OCI-LY1 (cell line): ENCODE measurements around the gene DPP6.

Source experiments
- H2AFZ ChIP-seq: fragments of 200-600 bp; sonication (generic), shearing (Covaris generic); 2 replicates; pipeline ENCODE4 v1.6.0; 2014; ENCODE audit warnings: antibody characterized with exemption, mild to moderate bottlenecking, low read length
- H3F3A ChIP-seq: fragments of 200-600 bp; sonication (generic), shearing (Covaris generic); 2 replicates; pipeline ENCODE4 v1.6.0; 2014; ENCODE audit warnings: mild to moderate bottlenecking, antibody characterized with exemption, low read length, moderate library complexity; ENCODE audit not compliant: insufficient read depth
- H3K27ac ChIP-seq: fragments of 200-600 bp; sonication (generic); 2 replicates; pipeline ENCODE4 v1.5.1; 2014; ENCODE audit warnings: low read length, mixed run types, mild to moderate bottlenecking, low read depth; ENCODE audit not compliant: poor library complexity, severe bottlenecking
- H3K27me3 ChIP-seq: fragments of 200-600 bp; sonication (generic); 2 replicates; pipeline ENCODE4 v1.6.0; 2014; ENCODE audit warnings: antibody characterized with exemption, mild to moderate bottlenecking, low read length, moderate library complexity; ENCODE audit not compliant: insufficient read depth
- H3K36me3 ChIP-seq: fragments of 200-600 bp; sonication (generic); 2 replicates; pipeline ENCODE4 v1.6.1; 2014; ENCODE audit warnings: mild to moderate bottlenecking, antibody characterized with exemption, low read length, moderate library complexity, mixed read lengths; ENCODE audit not compliant: insufficient read depth
- H3K4me1 ChIP-seq: fragments of 200-600 bp; sonication (generic); 2 replicates; pipeline ENCODE4 v1.5.1; 2014; ENCODE audit warnings: mild to moderate bottlenecking, low read length, moderate library complexity; ENCODE audit not compliant: insufficient read depth, severe bottlenecking
- H3K4me2 ChIP-seq: fragments of 200-600 bp; sonication (generic), shearing (Covaris generic); 2 replicates; pipeline ENCODE4 v1.6.1; 2014; ENCODE audit warnings: low read length
- H3K4me3 ChIP-seq: fragments of 200-600 bp; sonication (generic); 2 replicates; pipeline ENCODE4 v1.5.1; 2014; ENCODE audit warnings: low read length, low read depth, mild to moderate bottlenecking, mixed read lengths; ENCODE audit not compliant: poor library complexity, severe bottlenecking
- H3K79me2 ChIP-seq: fragments of 200-600 bp; shearing (Covaris generic); 2 replicates; pipeline ENCODE4 v1.6.1; 2016; ENCODE audit warnings: mixed run types, low read length, mixed read lengths; ENCODE audit not compliant: insufficient read depth
- H3K9ac ChIP-seq: fragments of 200-600 bp; sonication (generic), shearing (Covaris generic); 2 replicates; pipeline ENCODE4 v1.6.1; 2014; ENCODE audit warnings: mild to moderate bottlenecking, low read length, mixed read lengths
- H3K9me2 ChIP-seq: fragments of 200-600 bp; sonication (generic), shearing (Covaris generic); 2 replicates; pipeline ENCODE4 v1.6.1; 2014; ENCODE audit warnings: low read depth, mild to moderate bottlenecking, low read length, mixed read lengths
- H3K9me3 ChIP-seq: fragments of 200-600 bp; shearing (Covaris generic); 2 replicates; pipeline ENCODE4 v1.6.1; 2014; ENCODE audit warnings: low read length, mixed read lengths
- H4K20me1 ChIP-seq: fragments of 200-600 bp; sonication (generic), shearing (Covaris generic); 2 replicates; pipeline ENCODE4 v1.6.0; 2016; ENCODE audit warnings: mild to moderate bottlenecking, low read length; ENCODE audit not compliant: insufficient read depth
- EZH2 ChIP-seq: fragments of 200-600 bp; sonication (generic), shearing (Covaris generic); IDR thresholded peaks from 2 replicates; pipeline ENCODE4 v1.8.0; 2017; ENCODE audit warnings: borderline replicate concordance, mixed run types, mild to moderate bottlenecking, antibody characterized with exemption, low read length, moderate library complexity, mixed read lengths
- TF ChIP-seq, protein P1 (sequence below): fragments of 200-600 bp; sonication (generic), shearing (Covaris generic); IDR thresholded peaks from 2 replicates; pipeline ENCODE4 v1.5.1; 2017; ENCODE audit warnings: mild to moderate bottlenecking, antibody characterized with exemption, low read length, moderate library complexity, mixed read lengths

The DPP6 gene

DNA sequence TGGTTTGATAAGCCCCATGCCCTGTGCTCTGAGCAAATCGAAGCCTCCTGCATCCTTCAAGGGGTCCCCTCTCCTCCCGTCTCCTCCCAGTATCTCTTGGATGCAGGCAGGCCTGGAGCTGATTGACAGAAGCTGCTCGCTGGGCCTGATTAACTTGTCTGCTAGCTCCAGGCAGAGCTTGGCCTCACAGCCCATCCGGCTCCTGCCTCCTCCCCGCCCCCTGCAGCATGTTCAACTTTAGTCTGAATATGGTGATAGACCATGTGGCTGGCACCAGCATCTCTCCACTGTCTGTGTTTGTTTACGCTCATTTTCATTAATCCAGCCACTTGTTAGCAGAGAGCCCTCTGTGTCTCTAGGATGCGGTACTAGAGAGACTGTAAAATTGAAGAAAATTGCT lies 432.2 kb downstream of the DPP6 start:
- Histone ChIP-seq H3K9me2 (no peaks in the 10 kb centered on the region), H3K27ac (no peak overlapping the region), H3K4me3 (no peak overlapping the region), H3F3A (no peaks in the 10 kb centered on the region), H3K27me3 (no peaks in the 10 kb centered on the region), H3K36me3 (no peaks in the 10 kb centered on the region), H3K4me1 (no peaks in the 10 kb centered on the region), H3K4me2 (no peak overlapping the region), H2AFZ (no peak overlapping the region), H4K20me1 (no peaks in the 10 kb centered on the region), H3K9ac (no peak overlapping the region), H3K9me3 (no peaks in the 10 kb centered on the region), H3K79me2 (no peaks in the 10 kb centered on the region)
- TF ChIP-seq EZH2 = no peak
- TF ChIP-seq, protein P1, sequence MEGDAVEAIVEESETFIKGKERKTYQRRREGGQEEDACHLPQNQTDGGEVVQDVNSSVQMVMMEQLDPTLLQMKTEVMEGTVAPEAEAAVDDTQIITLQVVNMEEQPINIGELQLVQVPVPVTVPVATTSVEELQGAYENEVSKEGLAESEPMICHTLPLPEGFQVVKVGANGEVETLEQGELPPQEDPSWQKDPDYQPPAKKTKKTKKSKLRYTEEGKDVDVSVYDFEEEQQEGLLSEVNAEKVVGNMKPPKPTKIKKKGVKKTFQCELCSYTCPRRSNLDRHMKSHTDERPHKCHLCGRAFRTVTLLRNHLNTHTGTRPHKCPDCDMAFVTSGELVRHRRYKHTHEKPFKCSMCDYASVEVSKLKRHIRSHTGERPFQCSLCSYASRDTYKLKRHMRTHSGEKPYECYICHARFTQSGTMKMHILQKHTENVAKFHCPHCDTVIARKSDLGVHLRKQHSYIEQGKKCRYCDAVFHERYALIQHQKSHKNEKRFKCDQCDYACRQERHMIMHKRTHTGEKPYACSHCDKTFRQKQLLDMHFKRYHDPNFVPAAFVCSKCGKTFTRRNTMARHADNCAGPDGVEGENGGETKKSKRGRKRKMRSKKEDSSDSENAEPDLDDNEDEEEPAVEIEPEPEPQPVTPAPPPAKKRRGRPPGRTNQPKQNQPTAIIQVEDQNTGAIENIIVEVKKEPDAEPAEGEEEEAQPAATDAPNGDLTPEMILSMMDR = no peak

DNA sequence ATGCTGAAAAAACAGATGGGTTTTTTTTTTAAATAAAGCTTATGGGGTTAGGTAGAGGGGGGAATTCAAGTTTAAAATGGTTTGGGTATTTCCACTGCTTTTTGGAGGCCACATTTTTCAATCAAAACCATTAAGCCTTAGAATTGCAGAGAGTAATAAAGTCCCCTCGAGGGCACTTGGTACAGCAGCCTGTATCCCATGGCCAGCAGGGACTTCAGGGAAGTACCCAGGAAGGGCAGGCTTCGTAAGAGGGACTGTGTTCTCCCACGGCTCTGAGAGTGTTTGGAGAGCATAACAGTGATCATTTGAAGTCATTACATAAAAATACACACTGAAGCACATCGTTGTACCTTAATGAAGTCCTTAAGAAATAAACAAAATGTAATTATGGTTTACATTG lies 432.7 kb downstream of the DPP6 start:
- no peak overlapping the region for H3K4me3 ChIP-seq
- no peaks in the 10 kb centered on the region for H3K79me2 ChIP-seq
- H3K9me2 ChIP-seq = no peaks in the 10 kb centered on the region
- TF ChIP-seq, protein P1 = no peak
- TF ChIP-seq EZH2 = no peak
- H3F3A ChIP-seq = no peaks in the 10 kb centered on the region
- H3K9ac ChIP-seq = no peak overlapping the region
- H3K9me3 ChIP-seq = no peaks in the 10 kb centered on the region
- no peaks in the 10 kb centered on the region for H3K27me3 ChIP-seq
- no peak overlapping the region for H2AFZ ChIP-seq
- H3K36me3 ChIP-seq = no peaks in the 10 kb centered on the region
- H3K27ac ChIP-seq = no peak overlapping the region
- no peaks in the 10 kb centered on the region for H3K4me1 ChIP-seq
- no peak overlapping the region for H3K4me2 ChIP-seq
- no peaks in the 10 kb centered on the region for H4K20me1 ChIP-seq

DNA sequence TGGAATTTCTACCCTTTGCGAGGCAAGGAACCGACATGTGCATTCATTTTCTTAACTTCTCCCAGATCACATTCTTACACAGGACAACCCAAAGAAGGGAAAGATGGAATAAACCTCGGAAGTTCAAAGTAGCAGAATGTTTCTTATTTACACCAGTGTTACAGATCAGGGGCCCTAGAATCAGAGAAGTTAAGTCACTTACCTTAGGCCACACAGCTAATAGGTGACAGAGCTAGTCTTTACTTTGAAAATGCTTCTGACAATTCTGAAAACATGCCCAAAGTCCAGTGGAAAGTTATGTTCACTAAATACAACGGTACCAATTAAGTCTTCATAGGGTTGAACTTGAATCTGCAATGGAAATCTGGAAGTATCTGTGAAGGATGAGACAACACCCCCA lies 437.7 kb downstream of the DPP6 start:
- H3K9ac ChIP-seq = no peak overlapping the region
- TF ChIP-seq, protein P1 = no peak
- TF ChIP-seq EZH2 = no peak
- H4K20me1 ChIP-seq = no peaks in the 10 kb centered on the region
- H3K27me3 ChIP-seq = no peaks in the 10 kb centered on the region
- H3K4me1 ChIP-seq = no peaks in the 10 kb centered on the region
- H3K79me2 ChIP-seq = no peaks in the 10 kb centered on the region
- no peak overlapping the region for H3K27ac ChIP-seq
- H3K9me3 ChIP-seq = no peaks in the 10 kb centered on the region
- no peaks in the 10 kb centered on the region for H3F3A ChIP-seq
- no peak overlapping the region for H3K4me3 ChIP-seq
- no peak overlapping the region for H3K4me2 ChIP-seq
- H2AFZ ChIP-seq = no peak overlapping the region
- no peaks in the 10 kb centered on the region for H3K9me2 ChIP-seq
- no peaks in the 10 kb centered on the region for H3K36me3 ChIP-seq
